NCI-H748 treated with DMSO at 0.1 percent for 48 hours (cell line): Measurements from ENCODE around the gene DNASE1L2.

Source experiments
- DNase-seq: peaks from one replicate; lab custom pipeline; 2025; lab: John Stamatoyannopoulos, UW

Gene DNASE1L2

GRCh38 chr16:2226245-2226793, 9.9 kb upstream of the DNASE1L2 start:
- no peak for DNase-seq

- no peak for DNase-seq
Measured at GRCh38 chr16:2226918-2227317, 9.3 kb upstream of the DNASE1L2 start.

GRCh38 chr16:2228161-2228824, 8.0 kb upstream of the DNASE1L2 start:
- DNase-seq, result no peak

GRCh38 chr16:2229091-2229490, 7.2 kb upstream of the DNASE1L2 start:
- DNase-seq, result no peak

- DNase-seq, result no peak
Measured at GRCh38 chr16:2229632-2230250, 6.5 kb upstream of the DNASE1L2 start.

- DNase-seq, result no peak
Measured at GRCh38 chr16:2230376-2230775, 5.9 kb upstream of the DNASE1L2 start.

- no peak for DNase-seq
Measured at GRCh38 chr16:2231016-2231931, 5.0 kb upstream of the DNASE1L2 start.

- no peak for DNase-seq
Measured at GRCh38 chr16:2232094-2232990, 3.9 kb upstream of the DNASE1L2 start.

GRCh38 chr16:2233046-2233775, 3.0 kb upstream of the DNASE1L2 start:
- no peak for DNase-seq

- no peak for DNase-seq
Measured at GRCh38 chr16:2233872-2234812, 2.1 kb upstream of the DNASE1L2 start.

- DNase-seq, result no peak
Measured at GRCh38 chr16:2234813-2235170, 1.5 kb upstream of the DNASE1L2 start.

- no peak for DNase-seq
Measured at GRCh38 chr16:2235234-2235651, 1.0 kb upstream of the DNASE1L2 start.

- DNase-seq, result no peak
Measured at GRCh38 chr16:2235695-2236336, 428 bp upstream of the DNASE1L2 start.

- DNase-seq, result no peak
Measured at GRCh38 chr16:2237102-2237482, 848 bp downstream of the DNASE1L2 start.

GRCh38 chr16:2237493-2238149, 1.4 kb downstream of the DNASE1L2 start:
- DNase-seq, result no peak

GRCh38 chr16:2238150-2238837, 2.0 kb downstream of the DNASE1L2 start:
- DNase-seq, result no peak

- DNase-seq, result no peak
Measured at GRCh38 chr16:2238838-2239675, 2.8 kb downstream of the DNASE1L2 start.
